HG03354 (cell line): ENCODE measurements around the gene AXDND1.

ENCODE experiments used
- ATAC-seq: cut with Tn5 transposase; IDR thresholded peaks from one replicate; pipeline ENCODE4 v1.9.1; 2021; ENCODE audit warnings: mild to moderate bottlenecking; ENCODE audit not compliant: unreplicated experiment, poor library complexity, severe bottlenecking

Gene AXDND1

DNA sequence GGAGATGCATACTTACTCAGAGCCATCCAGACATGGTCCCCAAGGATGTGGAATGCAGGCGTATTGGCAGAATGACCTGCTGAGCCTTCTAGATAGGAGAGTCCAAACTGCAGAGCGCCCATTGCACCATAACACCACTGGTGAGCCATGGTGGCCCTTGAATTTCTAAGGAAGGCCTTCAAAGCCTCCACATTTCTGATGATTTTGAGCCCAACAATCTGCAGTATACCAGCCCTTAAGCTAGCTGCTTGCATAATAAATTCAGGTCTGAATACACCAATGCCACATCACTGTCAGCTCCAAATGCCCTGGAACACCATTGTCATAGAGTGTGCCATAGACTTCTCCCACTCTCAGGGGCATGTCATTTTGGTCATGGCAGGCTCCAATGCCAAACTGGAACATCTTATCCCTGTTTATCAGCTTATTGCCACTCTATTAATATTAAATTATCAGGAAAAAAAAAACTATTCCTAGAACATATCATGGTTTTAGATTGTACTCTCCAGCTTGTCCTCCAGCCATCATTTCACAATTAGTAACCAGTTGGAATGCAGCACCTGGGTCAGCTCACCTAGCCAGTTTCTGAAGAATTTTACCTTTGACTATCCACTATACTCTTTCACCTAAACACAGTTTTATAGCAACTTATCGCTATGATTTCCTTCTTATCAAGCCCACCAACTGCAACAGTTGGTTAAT is 183.0 kb downstream of the AXDND1 start:
- ATAC-seq, result no peak

DNA sequence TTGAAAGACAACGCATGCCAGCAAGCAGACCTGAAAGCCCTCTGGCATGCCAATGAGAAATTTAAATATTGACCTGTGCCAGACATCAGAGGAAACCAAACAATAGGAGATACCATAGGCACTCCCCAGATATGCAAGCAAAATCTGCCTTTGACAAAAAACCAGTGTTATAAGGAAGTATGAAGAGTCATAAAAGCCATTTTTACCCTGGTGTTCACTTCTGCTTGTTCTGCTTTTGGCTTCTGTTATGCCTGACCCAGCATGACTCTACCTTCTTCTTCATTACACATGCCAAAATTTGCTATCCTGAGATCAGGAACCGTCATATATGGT is 183.6 kb downstream of the AXDND1 start:
- no peak for ATAC-seq

DNA sequence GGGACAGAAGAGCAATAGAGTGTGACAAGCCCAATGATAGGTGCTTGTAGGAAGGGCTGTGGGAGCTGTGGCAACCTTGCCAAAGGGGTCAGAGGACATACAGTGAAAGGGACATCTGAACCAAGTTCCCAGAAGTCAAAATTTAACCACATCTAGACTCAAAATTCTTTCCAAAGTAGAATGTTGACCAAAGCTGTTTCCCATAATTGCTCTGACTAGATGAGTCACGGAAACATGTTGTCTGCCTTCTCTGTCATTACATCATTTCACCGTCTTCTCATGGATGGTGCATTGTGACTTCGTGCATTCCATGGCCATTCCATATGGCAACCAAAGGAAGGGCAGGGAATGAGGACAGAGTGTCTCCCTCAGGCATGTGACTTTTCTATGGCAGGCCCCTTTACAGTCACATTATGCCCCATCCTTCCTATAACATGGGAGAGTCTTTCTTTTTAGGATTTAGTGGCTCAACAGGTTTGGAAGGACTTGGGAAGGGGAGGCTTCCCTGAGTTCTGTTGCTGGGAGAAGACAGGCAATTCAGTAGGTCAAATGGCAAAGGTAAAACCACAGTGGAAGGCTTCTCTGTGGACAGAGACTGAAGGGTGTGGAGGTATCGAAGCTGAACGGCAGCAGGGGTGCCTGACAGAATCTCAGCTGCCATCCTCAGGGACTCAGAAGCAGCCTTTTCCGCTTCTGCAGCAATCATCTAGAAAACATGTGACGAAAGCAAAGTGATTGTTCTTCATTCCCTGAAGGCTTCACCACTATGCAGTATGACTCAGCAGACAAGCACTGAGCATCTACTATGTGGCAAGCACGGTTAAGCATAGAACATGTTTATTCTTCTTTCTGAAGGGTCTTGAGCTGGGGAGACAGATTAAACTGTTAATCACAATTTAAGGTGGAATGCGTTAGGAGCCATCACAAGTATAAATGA is 185.2 kb downstream of the AXDND1 start:
- no peak for ATAC-seq

DNA sequence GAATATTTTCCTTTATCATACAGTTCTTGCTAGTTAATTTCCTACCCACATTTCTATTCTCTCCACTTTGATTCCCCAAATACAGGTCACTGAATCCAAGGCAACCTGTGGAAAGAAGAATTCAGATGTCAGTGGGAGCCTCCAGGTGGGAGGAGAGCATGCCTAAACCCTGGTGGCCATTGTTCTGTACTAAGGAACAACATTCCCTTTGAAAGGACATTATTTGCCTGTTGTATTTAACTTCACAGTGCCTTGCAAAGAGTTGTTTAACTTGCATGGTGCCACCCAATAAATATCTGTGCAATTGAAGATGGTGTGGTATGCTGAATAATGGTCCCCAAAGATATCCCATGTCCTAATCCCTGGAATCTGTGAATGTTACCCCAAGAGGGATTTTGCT is 188.7 kb downstream of the AXDND1 start:
- ATAC-seq, result no peak

- ATAC-seq, result no peak
Observed at GRCh38 chr1:179558078-179558477, 192.3 kb downstream of the AXDND1 start.

DNA sequence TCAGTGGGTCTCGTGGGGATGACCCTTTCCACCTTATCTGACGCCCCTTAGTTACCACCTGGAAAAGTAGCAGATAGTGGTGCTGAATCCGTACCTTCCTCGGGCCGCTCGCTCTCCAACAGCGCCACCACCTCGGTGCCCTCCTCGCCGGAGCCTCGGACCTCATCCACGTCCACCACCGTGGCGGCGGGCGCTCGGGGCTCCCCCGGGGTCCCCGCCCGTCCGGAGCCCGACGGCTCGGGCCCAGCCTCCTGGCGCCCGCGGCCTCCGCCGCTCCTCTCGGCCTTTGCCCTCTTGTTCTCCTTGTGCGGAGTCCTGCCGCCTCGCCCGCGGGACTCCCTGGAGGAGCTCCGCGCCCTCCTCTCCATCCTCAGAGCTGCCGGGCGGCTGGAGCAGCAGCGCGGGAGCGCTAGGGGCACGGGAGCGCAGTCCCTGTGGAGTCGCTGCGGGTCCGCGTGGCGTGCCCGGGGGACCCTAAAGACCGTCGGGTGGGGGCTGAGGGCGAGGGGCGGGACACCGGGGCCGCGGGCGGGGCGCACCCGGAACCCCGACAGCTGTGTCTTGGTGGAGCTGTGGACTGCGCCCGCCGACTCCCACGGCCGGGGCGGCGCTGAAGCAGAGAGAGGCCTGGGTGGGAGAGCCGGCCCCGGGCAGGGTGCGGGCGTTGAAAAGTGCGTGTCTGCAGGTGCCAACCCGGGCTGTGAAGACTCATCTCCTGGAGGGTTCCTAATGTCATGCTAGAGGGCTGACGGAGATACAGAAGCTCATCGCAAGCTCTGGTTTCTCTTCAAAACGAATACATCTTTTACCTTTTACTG is 209.9 kb downstream of the AXDND1 start, which contains the start of gene NPHS2:
NPHS2 (minus strand) TSS at position 452 of the 818 bp plus-strand sequence; CDS start at position 368, 84 bp downstream.
- no peak for ATAC-seq

DNA sequence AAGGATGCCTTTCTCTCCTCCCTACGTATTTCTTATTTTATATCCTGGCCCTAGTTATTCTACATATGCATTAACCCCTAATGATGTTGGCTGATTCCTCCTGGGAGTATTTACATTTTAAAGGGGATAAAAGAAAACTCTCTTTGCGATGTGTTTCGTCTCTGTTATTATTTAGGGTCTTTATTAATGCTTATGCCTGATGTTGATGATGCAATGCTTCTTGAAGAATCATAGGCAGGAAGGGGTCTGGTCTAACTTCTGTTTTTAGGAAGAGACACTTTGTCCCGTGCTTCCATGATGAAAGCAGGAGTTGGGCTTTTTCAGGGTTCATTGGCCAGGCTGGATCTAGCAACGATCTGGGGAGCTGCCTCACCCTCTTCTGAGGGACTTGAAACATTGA is 210.7 kb downstream of the AXDND1 start:
- ATAC-seq, result no peak

GRCh38 chr1:179583771-179584320 is 218.1 kb downstream of the AXDND1 start:
- ATAC-seq, result no peak

GRCh38 chr1:179586107-179586823 is 220.5 kb downstream of the AXDND1 start:
- no peak for ATAC-seq

- ATAC-seq, result no peak
Observed at GRCh38 chr1:179587336-179587735, 221.6 kb downstream of the AXDND1 start.

GRCh38 chr1:179588425-179589024 is 222.8 kb downstream of the AXDND1 start:
- ATAC-seq, result no peak

- ATAC-seq, result no peak
Observed at GRCh38 chr1:179589509-179589908, 223.7 kb downstream of the AXDND1 start.

DNA sequence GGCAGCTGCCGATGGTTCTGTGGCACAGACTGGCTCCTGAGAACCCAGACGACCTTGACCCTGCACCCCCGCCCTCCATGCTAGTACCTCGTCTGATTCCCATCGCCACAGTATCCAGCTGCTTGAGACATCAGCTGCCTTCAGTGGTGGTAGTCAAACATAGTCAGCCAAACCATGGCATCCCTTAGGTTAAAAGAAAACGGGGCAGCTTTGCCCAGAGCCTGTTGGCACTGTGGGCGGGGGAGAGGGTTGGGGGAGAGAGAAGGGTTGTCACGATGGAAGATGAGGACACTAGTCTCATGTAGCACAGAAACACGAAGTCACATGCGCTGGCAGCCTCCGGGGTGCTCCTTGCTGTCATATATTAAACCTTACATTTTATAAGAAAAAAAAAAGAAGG is 224.9 kb downstream of the AXDND1 start:
- ATAC-seq, result no peak

DNA sequence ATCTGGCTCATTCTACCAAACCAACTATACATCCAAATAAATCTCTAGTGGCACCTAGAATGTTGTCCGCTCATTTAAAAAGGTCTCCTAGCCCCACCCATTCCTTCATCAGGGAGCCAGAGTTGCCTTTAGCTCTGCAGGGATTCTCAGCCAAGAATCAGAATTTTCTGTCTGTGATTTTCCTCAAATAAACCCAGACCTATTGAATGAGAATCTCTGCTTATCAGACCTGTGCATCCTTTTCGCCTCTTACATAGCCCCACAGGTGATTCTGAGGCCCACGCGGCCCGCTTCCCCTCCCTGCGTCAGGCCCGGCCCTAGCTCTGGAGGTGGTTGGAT is 225.5 kb downstream of the AXDND1 start:
- no peak for ATAC-seq

DNA sequence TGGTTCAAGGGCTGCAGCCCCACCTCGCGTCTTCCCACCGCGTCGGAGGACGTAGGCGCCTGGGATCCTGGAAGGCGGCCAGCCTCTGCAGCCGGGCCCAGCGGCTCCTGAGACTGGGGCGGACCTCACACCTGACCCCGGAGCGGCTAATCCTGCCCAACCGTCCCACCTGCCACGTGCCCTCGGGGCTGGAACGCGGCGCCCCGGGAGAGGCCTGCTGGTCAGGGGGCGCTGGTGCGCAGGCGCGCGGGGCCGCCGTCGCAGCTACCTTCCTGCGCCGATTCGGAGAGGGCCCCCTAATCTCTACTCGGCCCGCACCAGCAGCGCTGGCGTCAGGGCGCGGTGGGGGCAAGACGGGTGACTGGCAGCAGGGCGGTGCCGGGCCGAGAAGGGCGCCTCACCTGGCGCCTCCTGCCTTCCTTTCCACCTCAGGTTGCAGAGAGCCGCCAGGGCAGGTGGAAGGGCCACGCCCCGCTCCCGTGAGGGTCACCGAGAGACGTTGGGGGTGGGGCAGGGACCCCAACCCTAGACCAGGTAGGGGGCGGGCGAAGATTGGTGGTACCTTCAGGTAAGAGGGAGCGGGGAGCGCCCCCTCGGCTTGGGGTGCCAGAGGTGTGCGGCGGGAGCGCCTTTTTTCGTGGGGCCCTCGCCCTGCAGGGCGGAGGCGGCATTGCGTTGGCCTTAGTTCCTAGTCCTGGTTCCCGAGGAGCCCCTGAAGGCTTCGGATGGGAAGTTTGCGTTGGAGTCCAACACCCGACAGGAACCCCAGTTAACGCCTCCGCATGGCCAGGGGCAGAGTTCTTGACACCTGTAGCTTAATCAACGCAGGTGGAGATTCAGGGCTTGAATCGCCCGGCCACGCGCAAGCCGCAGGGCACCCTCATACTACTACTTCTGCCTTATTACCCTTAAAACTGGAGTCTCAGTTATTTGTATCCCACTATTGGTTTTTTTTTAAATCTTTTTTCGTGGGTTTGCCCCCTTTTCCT is 226.1 kb downstream of the AXDND1 start, which contains the start of gene TDRD5:
TDRD5 (plus strand) TSS at position 241 of the 989 bp plus-strand sequence. CDS start 784 bp downstream, outside the sequence.
- no peak for ATAC-seq

- peak; percentile 63 for ATAC-seq
Observed at GRCh38 chr1:179598631-179599030, 232.9 kb downstream of the AXDND1 start.

- no peak for ATAC-seq
Observed at GRCh38 chr1:179599623-179600249, 234.0 kb downstream of the AXDND1 start.
